ENCODE data around the gene QTRT2. TPM values are rescaled to one million over a fixed set of nuclear protein-coding genes. Genes with fewer than 3 reads are reported as not detected.

QTRT2 gene
- total RNA-seq, 4 donors from 2014 or later, result 18.5 to 33.3 (median 21.6) TPM

GRCh38 chr3:114071786-114072185 lies 15.2 kb downstream of the QTRT2 start:
- no peak for TF ChIP-seq POLR2A (IDR thresholded peaks at IDR 0.05)
- no peak for TF ChIP-seq CTCF (IDR thresholded peaks at IDR 0.05)
- Histone ChIP-seq H3K9me3 (no peaks in the 10 kb centered on the region), H3K4me1 (peaks cover 11 to 14% of the 10 kb centered on the region in 2 donors), H3K27me3 (no peaks in the 10 kb centered on the region), H3K4me3 (replicated peaks in 1 of 3) (no peak overlapping the region), H3K27ac (no peak overlapping the region), H3K36me3 (peaks cover 27 to 28% of the 10 kb centered on the region in 2 donors)
- no peak for DNase-seq
- intact Hi-C loops (cut with DNase I), result no loop called here
- WGBS, 2 donors, result 68 to 77% methylated on average over 1 of the region's 1 CpG

DNA sequence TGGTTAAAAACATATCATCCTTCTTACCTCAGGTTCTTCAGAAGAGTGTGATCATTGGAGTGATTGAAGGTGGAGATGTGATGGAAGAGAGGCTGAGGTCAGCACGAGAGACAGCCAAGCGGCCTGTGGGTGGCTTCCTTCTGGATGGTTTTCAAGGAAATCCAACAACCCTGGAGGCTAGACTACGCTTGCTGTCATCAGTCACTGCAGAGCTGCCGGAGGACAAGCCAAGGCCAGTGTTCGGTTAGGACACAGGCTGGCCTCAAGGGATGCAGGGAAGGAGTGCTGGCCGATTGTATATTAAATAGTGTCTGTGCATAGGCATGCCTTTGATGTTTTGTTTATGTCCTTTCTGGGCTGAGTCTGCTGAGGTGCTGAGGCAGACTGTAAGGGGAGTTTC lies 20.2 kb downstream of the QTRT2 start:
- intact Hi-C loops (cut with DNase I), result no loop called here
- Histone ChIP-seq H3K36me3 (peaks cover 27 to 32% of the 10 kb centered on the region in 2 donors), H3K4me1 (peaks cover 3 to 8% of the 10 kb centered on the region in 2 donors), H3K9me3 (no peaks in the 10 kb centered on the region), H3K27ac (no peak overlapping the region), H3K27me3 (no peaks in the 10 kb centered on the region), H3K4me3 (replicated peaks in 1 of 3) (no peak overlapping the region)
- DNase-seq, result no peak
- WGBS, 2 donors, result 94 to 95% methylated on average over 6 of the region's 6 CpGs
- TF ChIP-seq POLR2A (IDR thresholded peaks at IDR 0.05) (no peak), CTCF (IDR thresholded peaks at IDR 0.05) (no peak)

DNA sequence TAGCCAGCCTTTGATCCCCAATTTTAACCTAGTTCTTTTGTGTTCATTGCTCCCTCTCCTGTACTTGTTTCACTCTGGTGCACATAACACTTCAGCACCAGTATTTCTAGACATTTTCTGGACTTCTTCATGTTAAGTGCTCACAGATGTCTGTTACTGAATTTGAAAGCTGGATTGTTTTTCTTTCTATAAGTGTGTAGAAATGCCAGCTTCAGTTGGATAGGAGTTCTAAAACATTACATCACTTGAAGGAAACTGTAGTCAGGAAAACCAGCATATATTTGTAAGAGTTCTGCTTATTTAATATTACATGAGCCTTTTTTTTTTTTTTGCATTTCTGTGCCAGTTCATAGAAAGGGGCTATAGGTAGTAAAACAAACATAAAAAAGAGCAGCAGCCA lies 21.6 kb downstream of the QTRT2 start:
- Histone ChIP-seq H3K36me3 (peaks cover 23 to 24% of the 10 kb centered on the region in 2 donors), H3K9me3 (no peaks in the 10 kb centered on the region), H3K27ac (no peak overlapping the region), H3K27me3 (no peaks in the 10 kb centered on the region), H3K4me3 (replicated peaks in 1 of 3) (no peak overlapping the region), H3K4me1 (peaks cover 3 to 8% of the 10 kb centered on the region in 2 donors)
- DNase-seq, result no peak
- intact Hi-C loops (cut with DNase I), result no loop called here
- TF ChIP-seq CTCF (IDR thresholded peaks at IDR 0.05) (no peak), POLR2A (IDR thresholded peaks at IDR 0.05) (no peak)

GRCh38 chr3:114079761-114080160 lies 23.2 kb downstream of the QTRT2 start:
- no peak overlapping the region for H3K27ac ChIP-seq
- no peaks in the 10 kb centered on the region for H3K27me3 ChIP-seq
- H3K4me1 ChIP-seq, result peaks cover 3 to 8% of the 10 kb centered on the region in 2 donors
- H3K36me3 ChIP-seq, result peaks cover 12 to 15% of the 10 kb centered on the region in 2 donors
- no peak for DNase-seq
- 77 to 87% methylated on average over 5 of the region's 5 CpGs for WGBS, 2 donors
- intact Hi-C loops (cut with DNase I), result no loop called here
- H3K4me3 ChIP-seq (replicated peaks in 1 of 3), result no peak overlapping the region
- no peak for TF ChIP-seq CTCF (IDR thresholded peaks at IDR 0.05)
- TF ChIP-seq POLR2A (IDR thresholded peaks at IDR 0.05), result no peak
- H3K9me3 ChIP-seq, result no peaks in the 10 kb centered on the region

DNA sequence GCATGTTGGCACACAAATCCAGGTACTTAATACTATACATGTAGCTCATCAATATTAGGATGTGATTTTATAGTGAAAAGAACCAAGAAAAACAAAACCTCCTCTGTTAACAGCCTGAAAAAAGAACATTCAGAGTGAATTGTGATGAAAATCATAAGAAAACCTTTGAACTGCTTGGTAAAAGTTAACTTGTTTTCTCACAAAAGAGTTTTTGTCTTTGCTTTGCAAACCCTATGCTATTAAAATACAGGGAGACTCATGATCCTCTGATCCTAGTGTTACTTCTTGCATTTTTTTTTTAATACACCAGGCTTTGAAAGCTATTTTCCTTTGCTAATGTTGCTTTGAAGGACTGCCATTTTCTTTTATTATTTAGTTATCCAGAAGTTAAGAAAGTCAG lies 23.7 kb downstream of the QTRT2 start:
- H3K4me3 ChIP-seq (replicated peaks in 1 of 3), result no peak overlapping the region
- no peaks in the 10 kb centered on the region for H3K27me3 ChIP-seq
- no peaks in the 10 kb centered on the region for H3K9me3 ChIP-seq
- peaks cover 3 to 8% of the 10 kb centered on the region in 2 donors for H3K4me1 ChIP-seq
- H3K36me3 ChIP-seq, result peaks cover 12% of the 10 kb centered on the region in 2 donors
- intact Hi-C loops (cut with DNase I), result no loop called here
- TF ChIP-seq CTCF (IDR thresholded peaks at IDR 0.05), result no peak
- no peak for TF ChIP-seq POLR2A (IDR thresholded peaks at IDR 0.05)
- DNase-seq, result no peak
- H3K27ac ChIP-seq, result no peak overlapping the region

Measured in thyroid gland (tissue), 4 donors.